Activated T-cell treated with anti-CD3 and anti-CD28 coated beads, Interleukin-2, amount 50 U/mL, for 4 hours (primary cell): Measurements from ENCODE around the gene AFP. TPM values are rescaled to one million over a fixed set of nuclear protein-coding genes. Genes with fewer than 3 reads are reported as not detected.

Source experiments
- ATAC-seq, 2 donors: fragments of 200-7000 bp; cut with Tn5 transposase; one replicate each; pipeline ENCODE4 v1.10.0; 2021
- DNase-seq: peaks from one replicate; pipeline ENCODE4 v3.0.0-alpha.2; 2020
- H3K27me3 Mint-ChIP-seq: one replicate; pipeline ENCODE4 v1.8.0; 2021; ENCODE audit warnings: low read depth, mixed read lengths
- H3K36me3 Mint-ChIP-seq: one replicate; pipeline ENCODE4 v1.8.0; 2022; ENCODE audit warnings: mixed read lengths; ENCODE audit not compliant: insufficient read depth
- H3K4me1 Mint-ChIP-seq: one replicate; pipeline ENCODE4 v1.8.0; 2021; ENCODE audit warnings: low read depth, mixed read lengths
- H3K4me3 Mint-ChIP-seq: one replicate; pipeline ENCODE4 v1.8.0; 2021; ENCODE audit warnings: mild to moderate bottlenecking, moderate library complexity, mixed read lengths
- H3K9me3 Mint-ChIP-seq: one replicate; pipeline ENCODE4 v1.8.0; 2021; ENCODE audit warnings: mixed read lengths
- total RNA-seq, 3 donors: library from RNA; stranded (reverse); gene quantifications; one replicate each; pipeline ENCODE4 v1.2.1, GENCODE V29; 2021

AFP gene
- total RNA-seq, 3 donors from 2014 or later = 0.68 to 1.2 (median 0.95) TPM

DNA sequence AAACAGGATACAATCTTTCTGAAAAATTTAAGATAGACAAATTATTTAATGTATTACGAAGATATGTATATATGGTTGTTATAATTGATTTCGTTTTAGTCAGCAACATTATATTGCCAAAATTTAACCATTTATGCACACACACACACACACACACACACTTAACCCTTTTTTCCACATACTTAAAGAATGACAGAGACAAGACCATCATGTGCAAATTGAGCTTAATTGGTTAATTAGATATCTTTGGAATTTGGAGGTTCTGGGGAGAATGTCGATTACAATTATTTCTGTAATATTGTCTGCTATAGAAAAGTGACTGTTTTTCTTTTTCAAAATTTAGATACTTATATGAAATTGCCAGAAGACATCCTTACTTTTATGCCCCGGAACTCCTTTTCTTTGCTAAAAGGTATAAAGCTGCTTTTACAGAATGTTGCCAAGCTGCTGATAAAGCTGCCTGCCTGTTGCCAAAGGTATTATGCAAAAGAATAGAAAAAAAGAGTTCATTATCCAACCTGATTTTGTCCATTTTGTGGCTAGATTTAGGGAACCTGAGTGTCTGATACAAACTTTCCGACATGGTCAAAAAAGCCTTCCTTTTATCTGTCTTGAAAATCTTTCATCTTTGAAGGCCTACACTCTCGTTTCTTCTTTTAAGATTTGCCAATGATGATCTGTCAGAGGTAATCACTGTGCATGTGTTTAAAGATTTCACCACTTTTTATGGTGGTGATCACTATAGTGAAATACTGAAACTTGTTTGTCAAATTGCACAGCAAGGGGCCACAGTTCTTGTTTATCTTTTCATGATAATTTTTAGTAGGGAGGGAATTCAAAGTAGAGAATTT lies 26.8 kb upstream of the AFP start:
- H3K4me1 Mint-ChIP-seq = no peaks in the 10 kb centered on the region
- no peak overlapping the region for H3K4me3 Mint-ChIP-seq
- H3K27me3 Mint-ChIP-seq = no peaks in the 10 kb centered on the region
- H3K36me3 Mint-ChIP-seq = no peaks in the 10 kb centered on the region
- ATAC-seq (no peak), DNase-seq (no peak)
- no peaks in the 10 kb centered on the region for H3K9me3 Mint-ChIP-seq

DNA sequence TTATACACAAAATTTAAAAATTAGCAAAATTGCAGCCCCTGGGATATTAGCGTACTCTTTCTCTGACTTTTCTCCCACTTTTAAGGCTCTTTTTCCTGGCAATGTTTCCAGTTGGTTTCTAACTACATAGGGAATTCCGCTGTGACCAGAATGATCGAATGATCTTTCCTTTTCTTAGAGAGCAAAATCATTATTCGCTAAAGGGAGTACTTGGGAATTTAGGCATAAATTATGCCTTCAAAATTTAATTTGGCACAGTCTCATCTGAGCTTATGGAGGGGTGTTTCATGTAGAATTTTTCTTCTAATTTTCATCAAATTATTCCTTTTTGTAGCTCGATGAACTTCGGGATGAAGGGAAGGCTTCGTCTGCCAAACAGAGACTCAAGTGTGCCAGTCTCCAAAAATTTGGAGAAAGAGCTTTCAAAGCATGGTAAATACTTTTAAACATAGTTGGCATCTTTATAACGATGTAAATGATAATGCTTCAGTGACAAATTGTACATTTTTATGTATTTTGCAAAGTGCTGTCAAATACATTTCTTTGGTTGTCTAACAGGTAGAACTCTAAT lies 26.0 kb upstream of the AFP start:
- Mint-ChIP-seq H3K4me1 (no peaks in the 10 kb centered on the region), H3K36me3 (no peaks in the 10 kb centered on the region), H3K9me3 (no peaks in the 10 kb centered on the region), H3K4me3 (no peak overlapping the region), H3K27me3 (no peaks in the 10 kb centered on the region)
- no peak for DNase-seq
- no peak for ATAC-seq

DNA sequence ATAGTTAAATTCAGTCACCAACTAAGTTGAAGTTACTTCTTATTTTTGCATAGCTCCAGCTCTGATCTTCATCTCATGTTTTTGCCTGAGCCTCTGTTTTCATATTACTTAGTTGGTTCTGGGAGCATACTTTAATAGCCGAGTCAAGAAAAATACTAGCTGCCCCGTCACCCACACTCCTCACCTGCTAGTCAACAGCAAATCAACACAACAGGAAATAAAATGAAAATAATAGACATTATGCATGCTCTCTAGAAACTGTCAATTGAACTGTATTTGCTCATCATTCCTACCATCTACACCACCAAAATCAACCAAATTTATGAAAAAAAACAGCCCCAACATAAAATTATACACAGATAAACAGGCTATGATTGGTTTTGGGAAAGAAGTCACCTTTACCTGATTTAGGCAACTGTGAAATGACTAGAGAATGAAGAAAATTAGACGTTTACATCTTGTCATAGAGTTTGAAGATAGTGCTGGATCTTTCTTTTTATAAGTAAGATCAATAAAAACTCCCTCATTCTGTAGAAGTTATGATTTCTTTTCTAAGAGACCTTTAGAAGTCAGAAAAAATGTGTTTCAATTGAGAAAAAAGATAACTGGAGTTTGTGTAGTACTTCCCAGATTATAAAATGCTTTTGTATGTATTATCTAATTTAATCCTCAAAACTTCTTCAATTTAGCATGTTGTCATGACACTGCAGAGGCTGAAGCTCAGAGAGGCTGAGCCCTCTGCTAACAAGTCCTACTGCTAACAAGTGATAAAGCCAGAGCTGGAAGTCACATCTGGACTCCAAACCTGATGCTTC lies 24.9 kb upstream of the AFP start:
- no peak overlapping the region for H3K4me3 Mint-ChIP-seq
- ATAC-seq (no peak), DNase-seq (no peak)
- no peaks in the 10 kb centered on the region for H3K27me3 Mint-ChIP-seq
- H3K9me3 Mint-ChIP-seq = no peaks in the 10 kb centered on the region
- no peaks in the 10 kb centered on the region for H3K36me3 Mint-ChIP-seq
- no peaks in the 10 kb centered on the region for H3K4me1 Mint-ChIP-seq

DNA sequence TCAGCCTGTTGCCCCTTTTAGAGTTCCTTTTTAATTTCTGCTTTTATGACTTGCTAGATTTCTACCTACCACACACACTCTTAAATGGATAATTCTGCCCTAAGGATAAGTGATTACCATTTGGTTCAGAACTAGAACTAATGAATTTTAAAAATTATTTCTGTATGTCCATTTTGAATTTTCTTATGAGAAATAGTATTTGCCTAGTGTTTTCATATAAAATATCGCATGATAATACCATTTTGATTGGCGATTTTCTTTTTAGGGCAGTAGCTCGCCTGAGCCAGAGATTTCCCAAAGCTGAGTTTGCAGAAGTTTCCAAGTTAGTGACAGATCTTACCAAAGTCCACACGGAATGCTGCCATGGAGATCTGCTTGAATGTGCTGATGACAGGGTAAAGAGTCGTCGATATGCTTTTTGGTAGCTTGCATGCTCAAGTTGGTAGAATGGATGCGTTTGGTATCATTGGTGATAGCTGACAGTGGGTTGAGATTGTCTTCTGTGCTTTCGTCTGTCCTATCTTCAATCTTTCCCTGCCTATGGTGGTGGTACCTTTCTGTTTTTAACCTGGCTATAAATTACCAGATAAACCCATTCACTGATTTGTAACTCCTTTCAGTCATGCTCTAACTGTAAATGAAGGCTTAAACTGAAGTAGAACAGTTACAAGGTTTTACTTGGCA lies 24.1 kb upstream of the AFP start:
- Mint-ChIP-seq H3K4me1 (no peaks in the 10 kb centered on the region), H3K4me3 (no peak overlapping the region), H3K9me3 (no peaks in the 10 kb centered on the region), H3K36me3 (no peaks in the 10 kb centered on the region), H3K27me3 (no peaks in the 10 kb centered on the region)
- DNase-seq (no peak), ATAC-seq (no peak)

DNA sequence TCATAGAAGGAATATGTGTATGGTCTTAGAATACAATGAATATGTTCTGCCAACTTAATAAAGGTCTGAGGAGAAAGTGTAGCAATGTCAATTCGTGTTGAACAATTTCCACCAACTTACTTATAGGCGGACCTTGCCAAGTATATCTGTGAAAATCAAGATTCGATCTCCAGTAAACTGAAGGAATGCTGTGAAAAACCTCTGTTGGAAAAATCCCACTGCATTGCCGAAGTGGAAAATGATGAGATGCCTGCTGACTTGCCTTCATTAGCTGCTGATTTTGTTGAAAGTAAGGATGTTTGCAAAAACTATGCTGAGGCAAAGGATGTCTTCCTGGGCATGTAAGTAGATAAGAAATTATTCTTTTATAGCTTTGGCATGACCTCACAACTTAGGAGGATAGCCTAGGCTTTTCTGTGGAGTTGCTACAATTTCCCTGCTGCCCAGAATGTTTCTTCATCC lies 22.7 kb upstream of the AFP start:
- ATAC-seq = no peak
- H3K36me3 Mint-ChIP-seq = no peaks in the 10 kb centered on the region
- H3K4me3 Mint-ChIP-seq = no peak overlapping the region

DNA sequence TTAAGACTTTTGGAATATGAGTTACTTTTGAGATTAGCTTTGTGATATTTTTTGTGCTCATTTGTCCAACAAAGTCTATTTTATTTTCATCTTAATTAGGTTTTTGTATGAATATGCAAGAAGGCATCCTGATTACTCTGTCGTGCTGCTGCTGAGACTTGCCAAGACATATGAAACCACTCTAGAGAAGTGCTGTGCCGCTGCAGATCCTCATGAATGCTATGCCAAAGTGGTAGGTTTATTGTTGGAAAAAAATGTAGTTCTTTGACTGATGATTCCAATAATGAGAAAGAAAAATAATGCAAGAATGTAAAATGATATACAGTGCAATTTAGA lies 21.1 kb upstream of the AFP start:
- no peak for DNase-seq
- peaks cover 1% of the 10 kb centered on the region for H3K27me3 Mint-ChIP-seq
- H3K4me1 Mint-ChIP-seq = no peaks in the 10 kb centered on the region
- H3K36me3 Mint-ChIP-seq = no peaks in the 10 kb centered on the region
- no peak overlapping the region for H3K4me3 Mint-ChIP-seq
- H3K9me3 Mint-ChIP-seq = no peaks in the 10 kb centered on the region
- no peak for ATAC-seq

More for the DNA sequence above, 22.7 kb upstream of the AFP start:
- Mint-ChIP-seq H3K27me3 (no peaks in the 10 kb centered on the region), H3K4me1 (no peaks in the 10 kb centered on the region), H3K9me3 (no peaks in the 10 kb centered on the region)
- no peak for DNase-seq

DNA sequence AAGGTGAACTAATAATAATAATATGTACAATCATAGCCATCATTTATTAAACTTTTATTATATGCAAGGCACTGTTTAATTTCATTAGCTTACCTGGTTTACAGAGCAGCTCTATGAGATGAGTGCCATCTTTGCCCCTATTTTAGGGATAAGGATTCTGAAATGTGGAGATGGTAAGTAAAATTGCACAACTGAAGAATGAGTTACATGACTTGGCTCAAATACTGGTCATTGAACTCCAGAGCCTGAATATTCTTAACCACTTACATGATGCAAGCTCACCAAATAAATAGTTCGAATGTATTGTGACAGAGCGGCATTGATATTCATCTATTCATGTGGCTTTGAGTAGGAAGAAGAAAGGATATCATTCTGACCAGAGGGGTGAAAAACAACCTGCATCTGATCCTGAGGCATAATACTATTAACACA lies 20.2 kb upstream of the AFP start:
- Mint-ChIP-seq H3K4me1 (no peaks in the 10 kb centered on the region), H3K9me3 (no peaks in the 10 kb centered on the region), H3K27me3 (peaks cover 1% of the 10 kb centered on the region), H3K4me3 (no peak overlapping the region), H3K36me3 (no peaks in the 10 kb centered on the region)
- DNase-seq = no peak
- ATAC-seq = no peak

DNA sequence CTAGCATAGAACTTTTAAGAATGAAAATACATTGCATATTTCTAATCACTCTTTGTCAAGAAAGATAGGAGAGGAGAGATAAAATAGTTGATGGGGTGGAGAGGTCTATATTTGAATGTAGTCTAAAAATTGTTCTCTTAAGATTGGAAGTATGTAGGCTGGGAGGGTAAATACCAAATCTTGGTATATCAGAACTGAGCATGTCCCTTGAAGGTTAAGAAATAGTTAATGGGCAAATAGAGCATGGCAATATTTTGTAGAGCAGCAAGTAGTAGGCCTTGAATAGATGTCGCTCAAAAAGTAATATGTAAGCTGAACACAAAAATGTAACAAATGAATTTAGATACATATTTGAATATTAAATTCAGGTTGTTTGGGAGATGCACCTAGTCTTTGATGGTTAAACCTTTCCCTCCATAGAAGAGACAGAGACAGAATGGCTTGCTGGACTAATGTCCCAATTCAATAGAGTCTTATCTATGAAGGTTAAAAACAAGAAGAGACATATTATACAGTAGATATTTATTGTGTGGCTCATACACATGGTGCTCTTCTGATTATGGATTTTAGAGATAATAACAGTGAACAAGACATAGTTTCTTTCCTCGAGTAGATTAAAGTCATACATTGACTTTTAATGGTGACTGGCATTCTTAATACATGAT lies 19.5 kb upstream of the AFP start:
- Mint-ChIP-seq H3K27me3 (peaks cover 1% of the 10 kb centered on the region), H3K4me1 (no peaks in the 10 kb centered on the region), H3K4me3 (no peak overlapping the region), H3K9me3 (no peaks in the 10 kb centered on the region), H3K36me3 (no peaks in the 10 kb centered on the region)
- DNase-seq (no peak), ATAC-seq (no peak)

DNA sequence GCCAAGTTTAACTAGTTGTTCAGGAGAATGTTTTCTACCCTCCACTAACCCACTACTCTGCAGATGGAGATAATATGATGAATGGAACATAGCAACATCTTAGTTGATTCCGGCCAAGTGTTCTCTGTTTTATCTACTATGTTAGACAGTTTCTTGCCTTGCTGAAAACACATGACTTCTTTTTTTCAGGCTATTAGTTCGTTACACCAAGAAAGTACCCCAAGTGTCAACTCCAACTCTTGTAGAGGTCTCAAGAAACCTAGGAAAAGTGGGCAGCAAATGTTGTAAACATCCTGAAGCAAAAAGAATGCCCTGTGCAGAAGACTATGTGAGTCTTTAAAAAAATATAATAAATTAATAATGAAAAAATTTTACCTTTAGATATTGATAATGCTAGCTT lies 18.7 kb upstream of the AFP start:
- H3K4me1 Mint-ChIP-seq = no peaks in the 10 kb centered on the region
- ATAC-seq (no peak), DNase-seq (no peak)
- no peak overlapping the region for H3K4me3 Mint-ChIP-seq
- peaks cover 1% of the 10 kb centered on the region for H3K27me3 Mint-ChIP-seq
- no peaks in the 10 kb centered on the region for H3K36me3 Mint-ChIP-seq
- no peaks in the 10 kb centered on the region for H3K9me3 Mint-ChIP-seq

DNA sequence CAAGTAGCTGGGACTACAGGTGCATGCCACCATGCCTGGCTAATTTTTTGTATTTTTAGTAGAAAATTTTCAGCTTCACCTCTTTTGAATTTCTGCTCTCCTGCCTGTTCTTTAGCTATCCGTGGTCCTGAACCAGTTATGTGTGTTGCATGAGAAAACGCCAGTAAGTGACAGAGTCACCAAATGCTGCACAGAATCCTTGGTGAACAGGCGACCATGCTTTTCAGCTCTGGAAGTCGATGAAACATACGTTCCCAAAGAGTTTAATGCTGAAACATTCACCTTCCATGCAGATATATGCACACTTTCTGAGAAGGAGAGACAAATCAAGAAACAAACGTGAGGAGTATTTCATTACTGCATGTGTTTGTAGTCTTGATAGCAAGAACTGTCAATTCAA lies 18.0 kb upstream of the AFP start:
- DNase-seq (no peak), ATAC-seq (no peak)
- Mint-ChIP-seq H3K9me3 (no peaks in the 10 kb centered on the region), H3K4me1 (no peaks in the 10 kb centered on the region), H3K4me3 (no peak overlapping the region), H3K36me3 (no peaks in the 10 kb centered on the region), H3K27me3 (peaks cover 1% of the 10 kb centered on the region)

DNA sequence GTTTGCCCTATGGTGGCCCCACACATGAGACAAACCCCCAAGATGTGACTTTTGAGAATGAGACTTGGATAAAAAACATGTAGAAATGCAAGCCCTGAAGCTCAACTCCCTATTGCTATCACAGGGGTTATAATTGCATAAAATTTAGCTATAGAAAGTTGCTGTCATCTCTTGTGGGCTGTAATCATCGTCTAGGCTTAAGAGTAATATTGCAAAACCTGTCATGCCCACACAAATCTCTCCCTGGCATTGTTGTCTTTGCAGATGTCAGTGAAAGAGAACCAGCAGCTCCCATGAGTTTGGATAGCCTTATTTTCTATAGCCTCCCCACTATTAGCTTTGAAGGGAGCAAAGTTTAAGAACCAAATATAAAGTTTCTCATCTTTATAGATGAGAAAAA lies 17.3 kb upstream of the AFP start:
- H3K36me3 Mint-ChIP-seq = no peaks in the 10 kb centered on the region
- no peaks in the 10 kb centered on the region for H3K4me1 Mint-ChIP-seq
- no peak for ATAC-seq
- H3K9me3 Mint-ChIP-seq = no peaks in the 10 kb centered on the region
- no peak overlapping the region for H3K4me3 Mint-ChIP-seq
- H3K27me3 Mint-ChIP-seq = peaks cover 1% of the 10 kb centered on the region
- DNase-seq = no peak

DNA sequence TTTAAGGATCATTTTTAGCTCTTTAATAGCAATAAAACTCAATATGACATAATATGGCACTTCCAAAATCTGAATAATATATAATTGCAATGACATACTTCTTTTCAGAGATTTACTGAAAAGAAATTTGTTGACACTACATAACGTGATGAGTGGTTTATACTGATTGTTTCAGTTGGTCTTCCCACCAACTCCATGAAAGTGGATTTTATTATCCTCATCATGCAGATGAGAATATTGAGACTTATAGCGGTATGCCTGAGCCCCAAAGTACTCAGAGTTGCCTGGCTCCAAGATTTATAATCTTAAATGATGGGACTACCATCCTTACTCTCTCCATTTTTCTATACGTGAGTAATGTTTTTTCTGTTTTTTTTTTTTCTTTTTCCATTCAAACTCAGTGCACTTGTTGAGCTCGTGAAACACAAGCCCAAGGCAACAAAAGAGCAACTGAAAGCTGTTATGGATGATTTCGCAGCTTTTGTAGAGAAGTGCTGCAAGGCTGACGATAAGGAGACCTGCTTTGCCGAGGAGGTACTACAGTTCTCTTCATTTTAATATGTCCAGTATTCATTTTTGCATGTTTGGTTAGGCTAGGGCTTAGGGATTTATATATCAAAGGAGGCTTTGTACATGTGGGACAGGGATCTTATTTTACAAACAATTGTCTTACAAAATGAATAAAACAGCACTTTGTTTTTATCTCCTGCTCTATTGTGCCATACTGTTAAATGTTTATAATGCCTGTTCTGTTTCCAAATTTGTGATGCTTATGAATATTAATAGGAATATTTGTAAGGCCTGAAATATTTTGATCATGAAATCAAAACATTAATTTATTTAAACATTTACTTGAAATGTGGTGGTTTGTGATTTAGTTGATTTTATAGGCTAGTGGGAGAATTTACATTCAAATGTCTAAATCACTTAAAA lies 16.6 kb upstream of the AFP start:
- H3K9me3 Mint-ChIP-seq = no peaks in the 10 kb centered on the region
- no peaks in the 10 kb centered on the region for H3K36me3 Mint-ChIP-seq
- H3K4me1 Mint-ChIP-seq = no peaks in the 10 kb centered on the region
- ATAC-seq (no peak), DNase-seq (no peak)
- no peak overlapping the region for H3K4me3 Mint-ChIP-seq
- H3K27me3 Mint-ChIP-seq = peaks cover 1% of the 10 kb centered on the region

DNA sequence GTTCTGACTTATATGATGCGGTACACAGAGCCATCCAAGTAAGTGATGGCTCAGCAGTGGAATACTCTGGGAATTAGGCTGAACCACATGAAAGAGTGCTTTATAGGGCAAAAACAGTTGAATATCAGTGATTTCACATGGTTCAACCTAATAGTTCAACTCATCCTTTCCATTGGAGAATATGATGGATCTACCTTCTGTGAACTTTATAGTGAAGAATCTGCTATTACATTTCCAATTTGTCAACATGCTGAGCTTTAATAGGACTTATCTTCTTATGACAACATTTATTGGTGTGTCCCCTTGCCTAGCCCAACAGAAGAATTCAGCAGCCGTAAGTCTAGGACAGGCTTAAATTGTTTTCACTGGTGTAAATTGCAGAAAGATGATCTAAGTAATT lies 15.4 kb upstream of the AFP start:
- ATAC-seq = no peak
- Mint-ChIP-seq H3K27me3 (peaks cover 1% of the 10 kb centered on the region), H3K4me3 (no peak overlapping the region)

More for the DNA sequence above, 15.4 kb upstream of the AFP start:
- Mint-ChIP-seq H3K9me3 (no peaks in the 10 kb centered on the region), H3K36me3 (no peaks in the 10 kb centered on the region), H3K4me1 (no peaks in the 10 kb centered on the region)
- no peak for DNase-seq
